ENCODE data around the gene USP7.
"Not testable (repeated sequence)": the region's sequence is repeated elsewhere in the genome, so short reads cannot be mapped to it uniquely, and the experiment has no call there.

- TF ChIP-seq, protein P1, sequence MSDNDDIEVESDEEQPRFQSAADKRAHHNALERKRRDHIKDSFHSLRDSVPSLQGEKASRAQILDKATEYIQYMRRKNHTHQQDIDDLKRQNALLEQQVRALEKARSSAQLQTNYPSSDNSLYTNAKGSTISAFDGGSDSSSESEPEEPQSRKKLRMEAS (IDR thresholded peaks at IDR 0.05; ENCODE audit: low read depth, low read length), result not testable (repeated sequence)
- not testable (repeated sequence) for TF ChIP-seq CTCF (IDR thresholded peaks at IDR 0.05 in 2 of 3, conservative IDR thresholded peaks at IDR 0.05 in 1 of 3; ENCODE audit: control insufficient read depth in 2 of 3, extremely low read depth in 1 of 3, insufficient read depth in 1 of 3, low read depth in 3 of 3, low read length in 3 of 3); GATAD2B (conservative IDR thresholded peaks at IDR 0.05; ENCODE audit: low read depth); POLR2A (IDR thresholded peaks at IDR 0.05; ENCODE audit: low read depth, low read length); KAT2A (conservative IDR thresholded peaks at IDR 0.05; ENCODE audit: control insufficient read depth, low read depth, low read length); SPI1 (IDR thresholded peaks at IDR 0.05; ENCODE audit: borderline replicate concordance, insufficient read depth, low read depth, low read length); IRF3 (IDR thresholded peaks at IDR 0.05); HCFC1 (IDR thresholded peaks at IDR 0.05; ENCODE audit: low read length); POU2F2 (IDR thresholded peaks at IDR 0.05; ENCODE audit: borderline replicate concordance, low read depth, low read length); NBN (IDR thresholded peaks at IDR 0.05)
Observed at GRCh38 chr16:8875317-8875716, 88.4 kb downstream of the USP7 start.

Data from GM12878 (cell line).